ENCODE data around the gene SCN2B.

DNA sequence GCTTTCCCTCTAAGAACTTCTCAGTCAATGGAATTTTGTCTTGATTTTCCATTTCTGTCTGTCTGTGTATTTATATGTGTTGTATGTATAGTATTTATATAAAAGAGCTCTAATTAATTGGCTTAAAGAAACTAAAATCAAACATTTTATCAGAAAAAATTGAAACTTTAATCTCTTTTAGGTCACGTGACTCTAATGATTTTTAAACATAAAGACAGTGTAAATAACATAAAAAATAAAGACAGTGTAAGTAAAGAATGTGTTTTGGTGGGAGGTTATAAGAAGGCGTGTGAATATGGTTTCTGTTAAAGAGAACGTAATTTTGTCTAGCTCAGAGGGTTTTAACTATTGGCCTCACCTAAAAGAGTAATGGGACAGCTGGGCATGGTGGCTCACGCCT is 46.0 kb upstream of the SCN2B start:
- no peak for TF ChIP-seq CTCF (IDR thresholded peaks at IDR 0.05)
- no peak for TF ChIP-seq RCOR1 (IDR thresholded peaks at IDR 0.05; ENCODE audit: low read length)
- no peak for TF ChIP-seq TCF12 (IDR thresholded peaks at IDR 0.05)
- no peak for TF ChIP-seq SIN3A (IDR thresholded peaks at IDR 0.05; ENCODE audit: borderline replicate concordance, low read depth, low read length)
- no peak for TF ChIP-seq TAF1 (IDR thresholded peaks at IDR 0.05; ENCODE audit: borderline replicate concordance, low read depth, low read length)
- TF ChIP-seq FOXJ3 (CRISPR knock-in tag; IDR thresholded peaks at IDR 0.05), result no peak
- no peak for TF ChIP-seq POLR2AphosphoS5 (IDR thresholded peaks at IDR 0.05; ENCODE audit: low read depth, low read length)

Data from SK-N-SH (cell line).